Parathyroid adenoma (tissue), 2 donors: ENCODE measurements around the gene THRSP.

Experiments
- H2AFZ ChIP-seq: fragments of 300-600 bp; sonication (generic); one replicate; pipeline ENCODE4 v1.7.0; 2017; ENCODE audit warnings: antibody characterized with exemption, mild to moderate bottlenecking
- H3K27ac ChIP-seq: fragments of 300-600 bp; sonication (generic); one replicate; pipeline ENCODE4 v1.7.0; 2017
- H3K27me3 ChIP-seq: fragments of 300-600 bp; sonication (generic); one replicate; pipeline ENCODE4 v1.7.0; 2017; ENCODE audit warnings: low read length; ENCODE audit not compliant: control insufficient read depth, insufficient read depth
- H3K36me3 ChIP-seq: fragments of 300-600 bp; sonication (generic); one replicate; pipeline ENCODE4 v1.7.0; 2017; ENCODE audit warnings: low read length; ENCODE audit not compliant: control insufficient read depth, insufficient read depth
- H3K4me1 ChIP-seq: fragments of 300-600 bp; sonication (generic); one replicate; pipeline ENCODE4 v1.7.0; 2017; ENCODE audit warnings: control low read depth
- H3K4me2 ChIP-seq: fragments of 300-600 bp; sonication (generic); one replicate; pipeline ENCODE4 v1.7.0; 2017; ENCODE audit warnings: low read length
- H3K4me3 ChIP-seq: fragments of 300-600 bp; sonication (generic); one replicate; pipeline ENCODE4 v1.7.0; 2017; ENCODE audit warnings: low read depth, low read length
- H3K79me2 ChIP-seq: fragments of 300-600 bp; sonication (generic); one replicate; pipeline ENCODE4 v1.7.0; 2017; ENCODE audit warnings: control low read depth
- H3K9ac ChIP-seq: fragments of 300-600 bp; sonication (generic); one replicate; pipeline ENCODE4 v1.7.0; 2017; ENCODE audit warnings: mild to moderate bottlenecking
- H3K9me3 ChIP-seq: fragments of 300-600 bp; sonication (generic); one replicate; pipeline ENCODE4 v1.7.0; 2017; ENCODE audit warnings: low read length; ENCODE audit not compliant: control insufficient read depth
- CTCF ChIP-seq: fragments of 300-600 bp; sonication (generic); IDR thresholded peaks from one replicate; pipeline ENCODE4 v1.7.0; 2017; ENCODE audit warnings: antibody characterized with exemption, mild to moderate bottlenecking
- donor health status: primary hyperparathyroidism.

The THRSP gene

GRCh38 chr11:78021611-78022010 is 42.0 kb upstream of the THRSP start:
- Histone ChIP-seq H3K36me3 (no peaks in the 10 kb centered on the region), H3K79me2 (no peaks in the 10 kb centered on the region), H2AFZ (no peak overlapping the region), H3K27ac (peak overlapping the region; percentile 84), H3K9ac (no peak overlapping the region), H3K27me3 (no peaks in the 10 kb centered on the region), H3K4me3 (no peak overlapping the region), H3K4me1 (peaks cover 3% of the 10 kb centered on the region), H3K4me2 (no peak overlapping the region), H3K9me3 (no peaks in the 10 kb centered on the region)
- TF ChIP-seq CTCF = no peak

GRCh38 chr11:78022397-78023396 is 41.0 kb upstream of the THRSP start, which contains the start of gene KCTD14:
Gene KCTD14 (minus strand): TSS chr11:78023276. CDS start chr11:78023249, 27 bp downstream.
- H3K27me3 ChIP-seq = no peaks in the 10 kb centered on the region

GRCh38 chr11:78023426-78023825 is 40.2 kb upstream of the THRSP start:
- TF ChIP-seq CTCF = no peak
- H3K9me3 ChIP-seq = no peaks in the 10 kb centered on the region
- H3K4me2 ChIP-seq = peak overlapping the region; percentile 83
- no peaks in the 10 kb centered on the region for H3K27me3 ChIP-seq
- peak overlapping the region; percentile 82 for H2AFZ ChIP-seq
- peaks cover 3% of the 10 kb centered on the region for H3K4me1 ChIP-seq
- H3K79me2 ChIP-seq = no peaks in the 10 kb centered on the region
- peak overlapping the region; percentile 84 for H3K27ac ChIP-seq
- no peak overlapping the region for H3K9ac ChIP-seq
- H3K4me3 ChIP-seq = peak overlapping the region; percentile 49
- no peaks in the 10 kb centered on the region for H3K36me3 ChIP-seq

More at GRCh38 chr11:78022397-78023396, 41.0 kb upstream of the THRSP start, which contains the start of gene KCTD14:
- Histone ChIP-seq H3K9me3 (no peaks in the 10 kb centered on the region), H2AFZ (peak within 1 kb of the TSS; percentile 82), H3K79me2 (no peaks in the 10 kb centered on the region), H3K4me1 (peaks cover 3% of the 10 kb centered on the region), H3K9ac (peak within 1 kb of the TSS; percentile 35), H3K4me2 (peak within 1 kb of the TSS; percentile 83), H3K36me3 (no peaks in the 10 kb centered on the region), H3K27ac (peak within 1 kb of the TSS; percentile 84), H3K4me3 (peak within 1 kb of the TSS; percentile 49)
- no peak for TF ChIP-seq CTCF

- H3K79me2 ChIP-seq = no peaks in the 10 kb centered on the region
- no peaks in the 10 kb centered on the region for H3K27me3 ChIP-seq
- peaks cover 6% of the 10 kb centered on the region for H3K4me1 ChIP-seq
- H2AFZ ChIP-seq = no peak overlapping the region
- no peaks in the 10 kb centered on the region for H3K36me3 ChIP-seq
- no peak overlapping the region for H3K9ac ChIP-seq
- H3K4me3 ChIP-seq = no peak overlapping the region
- no peak overlapping the region for H3K27ac ChIP-seq
- no peaks in the 10 kb centered on the region for H3K9me3 ChIP-seq
- no peak overlapping the region for H3K4me2 ChIP-seq
- no peak for TF ChIP-seq CTCF
Measured at GRCh38 chr11:78025378-78025777, 38.3 kb upstream of the THRSP start.
